ENCODE data around the gene CPN2. TPM values are rescaled to one million over a fixed set of nuclear protein-coding genes. Genes with fewer than 3 reads are reported as not detected.

Gene CPN2
- total and polyA plus RNA-seq, 2 experiments from 2014 or later, result 0.10 to 0.14 TPM

- H3K27ac ChIP-seq (ENCODE audit: low read depth), result no peak overlapping the region
Observed at GRCh38 chr3:194322678-194323211, 28.4 kb downstream of the CPN2 start.

More at GRCh38 chr3:194322678-194323211, 28.4 kb downstream of the CPN2 start:
- Histone ChIP-seq H3K36me3 (ENCODE audit: insufficient read depth) (no peaks in the 10 kb centered on the region; the same call in 1 of the 2 replicates), H4K20me1 (replicated peaks; ENCODE audit: insufficient read depth) (no peaks in the 10 kb centered on the region), H3K27me3 (ENCODE audit: insufficient read depth) (no peaks in the 10 kb centered on the region), H3K4me2 (no peak overlapping the region), H3F3A (replicated peaks; ENCODE audit: low read depth) (peaks cover 34% of the 10 kb centered on the region), H3K4me1 (ENCODE audit: insufficient read depth) (no peaks in the 10 kb centered on the region), H3K4me3 (no peak overlapping the region), H3K9me2 (ENCODE audit: insufficient read depth) (0 out of 2 replicates have a peak, but pooled peaks cover 12% of the 10 kb centered on the region), H2AFZ (no peak overlapping the region), H3K79me2 (replicated peaks; ENCODE audit: insufficient read depth) (no peaks in the 10 kb centered on the region)
- Mint-ChIP-seq H3K27ac (no peak overlapping the region), H3K27me3 (ENCODE audit: insufficient read depth, low read depth, poor library complexity) (peaks cover 24% of the 10 kb centered on the region), H3K4me1 (peaks cover 2% of the 10 kb centered on the region; the same call in 1 of the 3 replicates), H3K4me3 (no peak overlapping the region), H3K36me3 (ENCODE audit: low read depth) (peaks cover 30% of the 10 kb centered on the region), H3K9me3 (peaks cover 55% of the 10 kb centered on the region)
- ATAC-seq (no peak), DNase-seq (ENCODE audit: low spot score) (no peak)
- TF ChIP-seq, protein P1, sequence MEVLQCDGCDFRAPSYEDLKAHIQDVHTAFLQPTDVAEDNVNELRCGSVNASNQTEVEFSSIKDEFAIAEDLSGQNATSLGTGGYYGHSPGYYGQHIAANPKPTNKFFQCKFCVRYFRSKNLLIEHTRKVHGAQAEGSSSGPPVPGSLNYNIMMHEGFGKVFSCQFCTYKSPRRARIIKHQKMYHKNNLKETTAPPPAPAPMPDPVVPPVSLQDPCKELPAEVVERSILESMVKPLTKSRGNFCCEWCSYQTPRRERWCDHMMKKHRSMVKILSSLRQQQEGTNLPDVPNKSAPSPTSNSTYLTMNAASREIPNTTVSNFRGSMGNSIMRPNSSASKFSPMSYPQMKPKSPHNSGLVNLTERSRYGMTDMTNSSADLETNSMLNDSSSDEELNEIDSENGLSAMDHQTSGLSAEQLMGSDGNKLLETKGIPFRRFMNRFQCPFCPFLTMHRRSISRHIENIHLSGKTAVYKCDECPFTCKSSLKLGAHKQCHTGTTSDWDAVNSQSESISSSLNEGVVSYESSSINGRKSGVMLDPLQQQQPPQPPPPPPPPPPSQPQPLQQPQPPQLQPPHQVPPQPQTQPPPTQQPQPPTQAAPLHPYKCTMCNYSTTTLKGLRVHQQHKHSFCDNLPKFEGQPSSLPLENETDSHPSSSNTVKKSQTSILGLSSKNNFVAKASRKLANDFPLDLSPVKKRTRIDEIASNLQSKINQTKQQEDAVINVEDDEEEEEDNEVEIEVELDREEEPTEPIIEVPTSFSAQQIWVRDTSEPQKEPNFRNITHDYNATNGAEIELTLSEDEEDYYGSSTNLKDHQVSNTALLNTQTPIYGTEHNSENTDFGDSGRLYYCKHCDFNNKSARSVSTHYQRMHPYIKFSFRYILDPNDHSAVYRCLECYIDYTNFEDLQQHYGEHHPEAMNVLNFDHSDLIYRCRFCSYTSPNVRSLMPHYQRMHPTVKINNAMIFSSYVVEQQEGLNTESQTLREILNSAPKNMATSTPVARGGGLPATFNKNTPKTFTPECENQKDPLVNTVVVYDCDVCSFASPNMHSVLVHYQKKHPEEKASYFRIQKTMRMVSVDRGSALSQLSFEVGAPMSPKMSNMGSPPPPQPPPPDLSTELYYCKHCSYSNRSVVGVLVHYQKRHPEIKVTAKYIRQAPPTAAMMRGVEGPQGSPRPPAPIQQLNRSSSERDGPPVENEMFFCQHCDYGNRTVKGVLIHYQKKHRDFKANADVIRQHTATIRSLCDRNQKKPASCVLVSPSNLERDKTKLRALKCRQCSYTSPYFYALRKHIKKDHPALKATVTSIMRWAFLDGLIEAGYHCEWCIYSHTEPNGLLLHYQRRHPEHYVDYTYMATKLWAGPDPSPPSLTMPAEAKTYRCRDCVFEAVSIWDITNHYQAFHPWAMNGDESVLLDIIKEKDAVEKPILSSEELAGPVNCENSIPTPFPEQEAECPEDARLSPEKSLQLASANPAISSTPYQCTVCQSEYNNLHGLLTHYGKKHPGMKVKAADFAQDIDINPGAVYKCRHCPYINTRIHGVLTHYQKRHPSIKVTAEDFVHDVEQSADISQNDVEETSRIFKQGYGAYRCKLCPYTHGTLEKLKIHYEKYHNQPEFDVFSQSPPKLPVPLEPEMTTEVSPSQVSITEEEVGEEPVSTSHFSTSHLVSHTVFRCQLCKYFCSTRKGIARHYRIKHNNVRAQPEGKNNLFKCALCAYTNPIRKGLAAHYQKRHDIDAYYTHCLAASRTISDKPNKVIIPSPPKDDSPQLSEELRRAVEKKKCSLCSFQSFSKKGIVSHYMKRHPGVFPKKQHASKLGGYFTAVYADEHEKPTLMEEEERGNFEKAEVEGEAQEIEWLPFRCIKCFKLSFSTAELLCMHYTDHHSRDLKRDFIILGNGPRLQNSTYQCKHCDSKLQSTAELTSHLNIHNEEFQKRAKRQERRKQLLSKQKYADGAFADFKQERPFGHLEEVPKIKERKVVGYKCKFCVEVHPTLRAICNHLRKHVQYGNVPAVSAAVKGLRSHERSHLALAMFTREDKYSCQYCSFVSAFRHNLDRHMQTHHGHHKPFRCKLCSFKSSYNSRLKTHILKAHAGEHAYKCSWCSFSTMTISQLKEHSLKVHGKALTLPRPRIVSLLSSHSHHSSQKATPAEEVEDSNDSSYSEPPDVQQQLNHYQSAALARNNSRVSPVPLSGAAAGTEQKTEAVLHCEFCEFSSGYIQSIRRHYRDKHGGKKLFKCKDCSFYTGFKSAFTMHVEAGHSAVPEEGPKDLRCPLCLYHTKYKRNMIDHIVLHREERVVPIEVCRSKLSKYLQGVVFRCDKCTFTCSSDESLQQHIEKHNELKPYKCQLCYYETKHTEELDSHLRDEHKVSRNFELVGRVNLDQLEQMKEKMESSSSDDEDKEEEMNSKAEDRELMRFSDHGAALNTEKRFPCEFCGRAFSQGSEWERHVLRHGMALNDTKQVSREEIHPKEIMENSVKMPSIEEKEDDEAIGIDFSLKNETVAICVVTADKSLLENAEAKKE (CRISPR knock-in tag; IDR thresholded peaks at IDR 0.05), result no peak

All from GM23338 (cell line).